Ovary (tissue), 9 donors: Measurements from ENCODE around the gene SAMD9. TPM values are rescaled to one million over a fixed set of nuclear protein-coding genes. Genes with fewer than 3 reads are reported as not detected.
"Not testable (repeated sequence)": the region's sequence is repeated elsewhere in the genome, so short reads cannot be mapped to it uniquely, and the experiment has no call there.

Experiments
- DNase-seq, 5 donors: peaks; one replicate each; pipeline ENCODE4 v3.0.0-alpha.2; 2019 to 2020
- H3K27ac ChIP-seq, 2 donors: fragments of 200-600 bp; one replicate each; pipeline versions ENCODE4 v1.5.1 to v1.8.0; 2019 to 2022
- H3K27me3 ChIP-seq: fragments of 200-600 bp; one replicate; pipeline ENCODE4 v1.8.0; 2022
- H3K36me3 ChIP-seq: fragments of 200-600 bp; sonication (generic); one replicate; pipeline ENCODE4 v1.5.1; 2019
- H3K4me1 ChIP-seq: one replicate; pipeline ENCODE4 v1.8.1; 2013; ENCODE audit warnings: mild to moderate bottlenecking, moderate library complexity; ENCODE audit not compliant: insufficient read depth
- H3K4me3 ChIP-seq: fragments of 200-600 bp; sonication (generic); one replicate; pipeline ENCODE4 v1.5.1; 2017
- H3K9me3 ChIP-seq, 2 donors: fragments of 200-600 bp in 1 of 2; sonication (generic) in 1 of 2; one replicate each; pipeline versions ENCODE4 v1.5.1 to v1.8.1; 2013 to 2019; ENCODE audit warnings: mild to moderate bottlenecking in 1 of 2, moderate library complexity in 1 of 2
- CTCF ChIP-seq, 3 donors: fragments of 450-650 bp in 2 of 3; fragments of 200-600 bp in 1 of 3; IDR thresholded peaks; one replicate each; pipeline versions ENCODE4 v1.5.1 to v1.8.0; 2016 to 2022; ENCODE audit warnings: antibody characterized with exemption in 3 of 3, mild to moderate bottlenecking in 1 of 3
- EP300 ChIP-seq: sonication (generic); formaldehyde crosslinking; IDR thresholded peaks from one replicate; pipeline ENCODE4 v1.6.1; 2017; ENCODE audit warnings: antibody characterized with exemption
- POLR2A ChIP-seq: fragments of 450-650 bp; IDR thresholded peaks from one replicate; pipeline ENCODE4 v1.6.1; 2017; ENCODE audit warnings: antibody characterized with exemption, mild to moderate bottlenecking, moderate library complexity
- WGBS, 3 donors: extraction: QIAGEN DNeasy Blood & Tissue Kit in 1 of 3; methylation state at CpG; one replicate each; pipeline versions ENCODE4 v1.1.5 to v1.1.7; 2013 to 2017; 5-methylcytosine and 5-hydroxymethylcytosine counted together
- intact Hi-C, 4 donors: fragments of 100-400 bp; cut with DNase I; formaldehyde crosslinking; loops; one replicate each; pipeline versions ENCODE4 v1.11.0 to v1.15.1; 2022 to 2023
- polyA plus RNA-seq, 2 donors: library from polyadenylated mRNA; stranded (reverse); fragments of 200-250 nt in 1 of 2; fragments of 350-450 nt in 1 of 2; fragmentation: Illumina TruSeq in 1 of 2; extraction: RNeasy Lipid Tissue Mini Kit (QIAGEN cat#74804) in 1 of 2; gene quantifications; one replicate each; pipeline ENCODE4 v1.2.3, GENCODE V29; 2013 to 2014
- total RNA-seq, 7 donors: library from RNA; depleted of rRNA in 2 of 7; stranded (reverse); fragments of >200 nt in 2 of 7; fragmentation: NEBNext Ultra II Directional in 3 of 7; extraction: Animal tissue kit (Norgen Biotek cat#: 25700) in 3 of 7; gene quantifications; one replicate each; pipeline versions ENCODE4 v1.1.0 to v1.2.4, GENCODE V29; 2016 to 2023
- donor health status: DM: no; HTN: no; CAD: no; lungs with moderate emphysema.
- donor health status: DM: no; HTN: no; CAD: no.
- donor health status: Bipolar disorder and iron deficiency.
- donor health status: DM: yes; HTN: yes; CAD: no.
- donor health status: DM: no; HTN: no; CAD: no.
- donor health status: DM: yes; HTN: yes; CAD: no.

The SAMD9 gene
- total and polyA plus RNA-seq, 9 donors, result 3.3 to 10.3 (median 9.0) TPM

- Histone ChIP-seq H3K4me3 (no peak overlapping the region), H3K27me3 (no peaks in the 10 kb centered on the region), H3K9me3 (no peaks in the 10 kb centered on the region), H3K36me3 (no peaks in the 10 kb centered on the region), H3K4me1 (no peaks in the 10 kb centered on the region), H3K27ac (no peak overlapping the region)
- no peak for TF ChIP-seq EP300
- no peak for TF ChIP-seq CTCF (IDR thresholded peaks at IDR 0.05)
- TF ChIP-seq POLR2A, result no peak
- no peak for DNase-seq
- intact Hi-C loops, result no loop called here
- WGBS, 3 donors, result 73 to 78% (median 74%) methylated on average over 6 of the region's 6 CpGs
Measured at GRCh38 chr7:93060025-93060424, 57.8 kb downstream of the SAMD9 start.

- 79 to 88% (median 80%) methylated on average over 1 of the region's 1 CpG for WGBS, 3 donors
Measured at GRCh38 chr7:93056621-93057020, 61.2 kb downstream of the SAMD9 start.

DNA sequence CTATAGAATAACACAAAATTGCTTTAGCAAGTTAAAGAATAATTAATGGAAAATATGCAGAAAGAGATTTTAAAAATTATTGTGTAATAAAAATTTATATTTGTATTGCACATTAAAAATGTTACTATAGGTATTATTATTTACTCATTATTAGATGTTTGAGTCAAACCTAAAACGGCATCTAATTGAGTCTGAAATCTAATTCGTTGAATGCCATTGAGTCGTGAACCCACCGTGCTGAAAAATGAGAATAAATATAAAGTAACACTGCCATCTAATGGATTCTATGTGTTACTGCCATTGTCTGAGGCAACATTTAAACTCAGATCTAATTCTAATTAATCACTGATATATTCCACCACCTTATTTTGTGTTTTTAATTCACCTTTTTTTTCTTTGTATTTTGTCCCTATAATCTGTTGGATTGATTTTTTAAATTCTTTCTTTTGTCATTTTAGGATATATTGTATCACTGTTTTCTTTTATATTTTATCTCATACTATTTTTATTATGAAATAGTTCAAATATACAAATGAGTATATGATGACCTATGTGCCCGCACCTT is 62.2 kb downstream of the SAMD9 start:
- H3K9me3 ChIP-seq, result no peaks in the 10 kb centered on the region
- WGBS, 3 donors, result 2 to 7% (median 4%) methylated on average over 5 of the region's 5 CpGs
- TF ChIP-seq EP300 (no peak), CTCF (IDR thresholded peaks at IDR 0.05) (peak; percentile 48 to 67 (median 61))
- H3K27ac ChIP-seq, result no peak overlapping the region
- intact Hi-C loops, result loop anchor here in 3 of 4 donors (5.0 to 10.0 kb wide), 3 partner anchors 221 to 438 kb away; partner anchors contain the start of gene CDK6 (in 1 of the 3)
- H3K27me3 ChIP-seq, result no peaks in the 10 kb centered on the region
- H3K4me3 ChIP-seq, result no peak overlapping the region
- no peak for DNase-seq
- no peaks in the 10 kb centered on the region for H3K4me1 ChIP-seq
- H3K36me3 ChIP-seq, result no peaks in the 10 kb centered on the region

More at GRCh38 chr7:93056621-93057020, 61.2 kb downstream of the SAMD9 start:
- H3K4me3 ChIP-seq, H3K27me3 ChIP-seq, H3K27ac ChIP-seq, DNase-seq, H3K4me1 ChIP-seq, H3K9me3 ChIP-seq, H3K36me3 ChIP-seq: not testable (repeated sequence)
- intact Hi-C loops, result loop anchor here in 3 of 4 donors (5.0 to 10.0 kb wide), 3 partner anchors 222 to 439 kb away; partner anchors contain the start of gene CDK6 (in 1 of the 3)

- Histone ChIP-seq H3K9me3 (no peaks in the 10 kb centered on the region), H3K27me3 (no peaks in the 10 kb centered on the region), H3K36me3 (no peaks in the 10 kb centered on the region), H3K4me3 (no peak overlapping the region), H3K4me1 (no peaks in the 10 kb centered on the region), H3K27ac (no peak overlapping the region)
- TF ChIP-seq EP300 (no peak), CTCF (IDR thresholded peaks at IDR 0.05) (no peak)
- intact Hi-C loops, result loop anchor here in 3 of 4 donors (5.0 to 10.0 kb wide), 3 partner anchors 220 to 438 kb away; partner anchors contain the start of gene CDK6 (in 1 of the 3)
- WGBS, 3 donors, result 31 to 57% (median 42%) methylated on average over 3 of the region's 3 CpGs
- DNase-seq, result no peak
Measured at GRCh38 chr7:93054975-93055374, 62.8 kb downstream of the SAMD9 start.
